Mesenchymal stem cell (in vitro differentiated cells and primary cell): ENCODE measurements around the gene MEN1.

Experiments
- DNase-seq: peaks from one replicate; pipeline ENCODE4 v3.0.0-alpha.2; 2013
- H2AFZ ChIP-seq: one replicate; pipeline ENCODE4 v1.6.1; 2013; ENCODE audit warnings: low read depth, mild to moderate bottlenecking, control low read depth, inconsistent platforms, low read length, moderate library complexity
- H2AK5ac ChIP-seq: 2 replicates; pipeline ENCODE4 v1.6.1; 2013; ENCODE audit warnings: low read length, moderate library complexity, mild to moderate bottlenecking, inconsistent platforms; ENCODE audit not compliant: severe bottlenecking
- H2BK120ac ChIP-seq: one replicate; pipeline ENCODE4 v1.6.1; 2013; ENCODE audit warnings: low read depth, mild to moderate bottlenecking, inconsistent platforms, low read length, moderate library complexity
- H2BK12ac ChIP-seq, 2 experiments: one replicate each; pipeline ENCODE4 v1.6.1; 2013; ENCODE audit warnings: inconsistent platforms in 2 of 2, low read length in 2 of 2, mild to moderate bottlenecking in 2 of 2, moderate library complexity in 2 of 2, control low read depth in 1 of 2
- H2BK15ac ChIP-seq: one replicate; pipeline ENCODE4 v1.6.1; 2013; ENCODE audit warnings: mild to moderate bottlenecking, low read depth, inconsistent platforms; ENCODE audit not compliant: poor library complexity, severe bottlenecking
- H2BK5ac ChIP-seq: 2 replicates; pipeline ENCODE4 v1.6.1; 2013; ENCODE audit warnings: low read depth, mild to moderate bottlenecking, low read length, control low read depth, inconsistent platforms; ENCODE audit not compliant: poor library complexity, severe bottlenecking
- H3K14ac ChIP-seq, 2 experiments: one replicate each; pipeline ENCODE4 v1.6.1; 2013; ENCODE audit warnings: inconsistent platforms in 2 of 2, low read length in 2 of 2, control low read depth in 1 of 2, mild to moderate bottlenecking in 1 of 2, moderate library complexity in 1 of 2
- H3K18ac ChIP-seq, 2 experiments: one replicate each; pipeline ENCODE4 v1.6.1; 2013; ENCODE audit warnings: inconsistent platforms in 2 of 2, low read length in 2 of 2, control low read depth in 1 of 2, low read depth in 1 of 2, mild to moderate bottlenecking in 1 of 2
- H3K23ac ChIP-seq, 2 experiments: one replicate each; pipeline ENCODE4 v1.6.1; 2013; ENCODE audit warnings: inconsistent platforms in 2 of 2, low read length in 2 of 2, mild to moderate bottlenecking in 2 of 2, moderate library complexity in 2 of 2, control low read depth in 1 of 2
- H3K27ac ChIP-seq: 2 replicates; pipeline ENCODE4 v1.5.1; 2013; ENCODE audit warnings: mild to moderate bottlenecking, moderate library complexity, low read length, control low read depth, inconsistent platforms; ENCODE audit not compliant: poor library complexity, severe bottlenecking
- H3K27me3 ChIP-seq, 2 experiments: 2 replicates each; pipeline versions ENCODE4 v1.6.1 to v1.7.0; 2013; ENCODE audit warnings: low read length in 2 of 2, mild to moderate bottlenecking in 2 of 2, moderate library complexity in 2 of 2, control low read depth in 1 of 2, inconsistent platforms in 1 of 2; ENCODE audit not compliant: control insufficient read depth in 1 of 2, insufficient read depth in 1 of 2
- H3K36me3 ChIP-seq, 2 experiments: 2 replicates each; pipeline versions ENCODE4 v1.6.1 to v1.7.0; 2013; ENCODE audit warnings: low read length in 2 of 2, control low read depth in 1 of 2, inconsistent platforms in 1 of 2, low read depth in 1 of 2, mild to moderate bottlenecking in 1 of 2; ENCODE audit not compliant: insufficient read depth in 2 of 2, control insufficient read depth in 1 of 2
- H3K4ac ChIP-seq, 2 experiments: one replicate each; pipeline ENCODE4 v1.6.1; 2013; ENCODE audit warnings: inconsistent platforms in 2 of 2, low read length in 2 of 2, mild to moderate bottlenecking in 2 of 2, moderate library complexity in 2 of 2, control low read depth in 1 of 2, low read depth in 1 of 2
- H3K4me1 ChIP-seq: 2 replicates; pipeline ENCODE4 v1.6.1; 2013; ENCODE audit warnings: low read depth, low read length, control low read depth; ENCODE audit not compliant: control insufficient read depth, insufficient read depth
- H3K4me2 ChIP-seq: 2 replicates; pipeline ENCODE4 v1.6.1; 2013; ENCODE audit warnings: low read length, mild to moderate bottlenecking, inconsistent platforms; ENCODE audit not compliant: poor library complexity, severe bottlenecking
- H3K4me3 ChIP-seq, 2 experiments: 2 replicates each; pipeline versions ENCODE4 v1.5.1 to v1.7.0; 2013; ENCODE audit warnings: low read length in 2 of 2, mild to moderate bottlenecking in 2 of 2, control low read depth in 1 of 2, low read depth in 1 of 2; ENCODE audit not compliant: insufficient read depth in 1 of 2
- H3K79me1 ChIP-seq: replicated peaks from 2 replicates; pipeline ENCODE4 v1.6.1; 2013; ENCODE audit warnings: mild to moderate bottlenecking, control low read depth, low read length, inconsistent platforms; ENCODE audit not compliant: poor library complexity, severe bottlenecking
- H3K9ac ChIP-seq: 2 replicates; pipeline ENCODE4 v1.7.0; 2013; ENCODE audit warnings: mild to moderate bottlenecking, low read length, moderate library complexity
- H3K9me3 ChIP-seq: 2 replicates; pipeline ENCODE4 v1.7.0; 2013; ENCODE audit warnings: mild to moderate bottlenecking, low read length; ENCODE audit not compliant: control insufficient read depth
- H4K8ac ChIP-seq: one replicate; pipeline ENCODE4 v1.6.1; 2013; ENCODE audit warnings: inconsistent platforms, mild to moderate bottlenecking, low read length, moderate library complexity
- H4K91ac ChIP-seq: one replicate; pipeline ENCODE4 v1.6.1; 2013; ENCODE audit warnings: mild to moderate bottlenecking, low read length, inconsistent platforms
- WGBS: methylation state at CpG from one replicate; pipeline ENCODE4 v1.1.7; 2013; ENCODE audit warnings: mixed read lengths; 5-methylcytosine and 5-hydroxymethylcytosine counted together

Gene MEN1

DNA sequence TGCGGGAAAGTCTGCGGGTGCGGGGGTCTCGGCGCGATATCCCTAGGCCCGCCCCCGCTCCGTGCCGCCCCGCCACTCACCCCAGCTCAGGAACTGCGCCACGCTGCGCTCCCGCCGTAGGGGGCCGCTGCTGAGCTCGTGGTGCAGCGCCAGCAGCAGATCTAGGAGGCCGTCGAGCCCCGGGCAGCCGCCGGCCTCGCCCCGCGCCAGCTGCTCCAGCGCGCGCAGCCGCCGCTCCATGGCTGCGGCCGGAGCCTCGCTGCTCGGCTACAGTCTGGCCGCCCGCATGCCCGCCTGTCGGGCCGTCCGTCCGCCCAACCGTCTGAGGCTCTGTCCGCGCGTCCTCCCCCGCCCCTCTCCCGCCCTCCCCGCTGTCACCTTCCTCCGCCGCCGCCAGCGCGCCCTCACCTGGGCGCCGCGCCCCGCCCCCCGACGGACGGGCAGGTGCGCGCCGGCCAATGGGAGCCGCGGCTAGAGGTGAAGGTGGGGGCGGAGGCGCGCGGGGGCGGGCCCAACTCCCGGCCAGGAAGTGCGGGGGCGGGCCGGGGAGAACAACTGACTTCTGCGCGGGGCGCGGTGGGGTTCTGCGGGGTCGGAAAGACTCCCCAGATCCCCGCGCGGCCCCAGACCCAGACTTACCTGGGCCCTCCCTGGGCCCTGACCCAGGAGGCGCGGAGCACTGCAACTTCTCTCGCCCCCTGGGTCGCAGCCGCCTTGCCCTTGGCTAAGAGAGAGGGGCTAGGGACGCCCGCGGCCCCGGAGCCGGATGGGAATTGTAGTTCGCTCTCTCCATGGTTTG, 34.2 kb upstream of the MEN1 start, which contains the start of gene CDC42BPG:
Gene CDC42BPG, minus strand, starts transcription at position 324 of the 799 bp plus-strand sequence. Its CDS starts 84 bp downstream, at position 240.
- peak within 1 kb of the TSS; percentile 50 for H2BK15ac ChIP-seq
- peak within 1 kb of the TSS in 1 of 2 experiments; percentile 59 for H3K4me3 ChIP-seq
- peaks cover 3% of the 10 kb centered on the region for H3K79me1 ChIP-seq
- peak within 1 kb of the TSS; percentile 49 for H2AFZ ChIP-seq
- peak within 1 kb of the TSS in 1 of 2 experiments; percentile 42 for H3K4ac ChIP-seq
- no peaks in the 10 kb centered on the region for H3K9me3 ChIP-seq
- peak within 1 kb of the TSS in 1 of 2 experiments; percentile 51 for H3K23ac ChIP-seq
- peak within 1 kb of the TSS in 1 of 2 experiments; percentile 96 for H2BK12ac ChIP-seq
- no peak within 1 kb of the TSS for H3K9ac ChIP-seq
- peak within 1 kb of the TSS; percentile 74 for H3K4me2 ChIP-seq
- no peak within 1 kb of the TSS for H2BK5ac ChIP-seq
- peaks cover 44% of the 10 kb centered on the region for H3K4me1 ChIP-seq
- peak within 1 kb of the TSS; percentile 70 for H4K91ac ChIP-seq
- no peaks in the 10 kb centered on the region for H3K27me3 ChIP-seq
- no peak within 1 kb of the TSS for H3K27ac ChIP-seq
- no peak within 1 kb of the TSS for H2AK5ac ChIP-seq
- H3K14ac ChIP-seq: peak within 1 kb of the TSS in 1 of 2 experiments; percentile 64
- H3K36me3 ChIP-seq: peaks cover 0 to 10% of the 10 kb centered on the region in 2 experiments
- peak; percentile 71 for DNase-seq
- peak within 1 kb of the TSS; percentile 64 for H2BK120ac ChIP-seq
- H4K8ac ChIP-seq: peak within 1 kb of the TSS; percentile 90
- peak within 1 kb of the TSS in 1 of 2 experiments; percentile 76 for H3K18ac ChIP-seq
- WGBS: 2% methylated on average over 45 of the region's 96 CpGs

DNA sequence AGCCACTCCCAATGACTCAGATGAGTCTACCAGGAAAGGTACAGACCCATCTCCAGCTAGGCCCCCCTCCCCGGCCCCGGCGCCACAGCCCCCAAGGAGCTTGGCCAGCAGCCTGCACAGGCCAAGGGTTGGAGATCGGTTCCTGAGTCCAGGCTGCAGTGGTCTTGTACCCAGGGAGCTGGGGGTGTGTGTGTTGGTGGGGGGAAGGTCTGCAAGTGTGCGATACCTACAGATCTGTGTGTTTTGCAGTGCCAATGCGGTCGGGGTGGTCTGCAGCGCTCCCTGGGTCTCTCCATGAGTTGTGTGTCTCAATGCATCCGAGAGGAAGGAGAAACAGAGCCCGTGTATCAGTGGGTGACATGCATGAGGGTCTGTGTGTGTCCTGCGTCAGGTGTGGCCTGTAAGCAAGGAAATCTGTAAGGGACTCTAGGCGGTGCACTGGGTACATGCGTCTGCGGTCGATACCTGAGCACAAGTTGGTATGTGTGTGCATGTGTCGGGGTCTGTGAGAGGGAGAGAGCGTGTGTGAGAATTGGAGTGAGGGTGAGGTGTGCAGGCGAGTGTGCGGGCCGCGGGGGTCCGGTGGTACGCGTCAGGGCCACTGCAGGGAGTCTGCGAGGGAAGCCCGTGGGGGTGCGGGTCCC, 33.5 kb upstream of the MEN1 start:
- Histone ChIP-seq H3K27ac (no peak overlapping the region), H2BK120ac (no peak overlapping the region), H3K4me1 (peaks cover 42% of the 10 kb centered on the region), H3K27me3 (no peaks in the 10 kb centered on the region), H2BK15ac (peak overlapping the region; percentile 23), H4K91ac (no peak overlapping the region), H4K8ac (no peak overlapping the region), H3K18ac (peak overlapping the region in 1 of 2 experiments; percentile 76), H3K9ac (no peak overlapping the region), H2AFZ (peak overlapping the region; percentile 18), H3K79me1 (peaks cover 3% of the 10 kb centered on the region), H3K23ac (no peak overlapping the region), H3K36me3 (peaks cover 0 to 17% of the 10 kb centered on the region in 2 experiments), H2BK5ac (no peak overlapping the region), H3K4ac (no peak overlapping the region), H3K9me3 (no peaks in the 10 kb centered on the region), H2BK12ac (peak overlapping the region in 1 of 2 experiments; percentile 29), H3K4me2 (peak overlapping the region; percentile 74), H2AK5ac (no peak overlapping the region), H3K14ac (peak overlapping the region in 1 of 2 experiments; percentile 64), H3K4me3 (peak overlapping the region in 1 of 2 experiments; percentile 59)
- no peak for DNase-seq
- 72% methylated on average over 20 of the region's 27 CpGs for WGBS

DNA sequence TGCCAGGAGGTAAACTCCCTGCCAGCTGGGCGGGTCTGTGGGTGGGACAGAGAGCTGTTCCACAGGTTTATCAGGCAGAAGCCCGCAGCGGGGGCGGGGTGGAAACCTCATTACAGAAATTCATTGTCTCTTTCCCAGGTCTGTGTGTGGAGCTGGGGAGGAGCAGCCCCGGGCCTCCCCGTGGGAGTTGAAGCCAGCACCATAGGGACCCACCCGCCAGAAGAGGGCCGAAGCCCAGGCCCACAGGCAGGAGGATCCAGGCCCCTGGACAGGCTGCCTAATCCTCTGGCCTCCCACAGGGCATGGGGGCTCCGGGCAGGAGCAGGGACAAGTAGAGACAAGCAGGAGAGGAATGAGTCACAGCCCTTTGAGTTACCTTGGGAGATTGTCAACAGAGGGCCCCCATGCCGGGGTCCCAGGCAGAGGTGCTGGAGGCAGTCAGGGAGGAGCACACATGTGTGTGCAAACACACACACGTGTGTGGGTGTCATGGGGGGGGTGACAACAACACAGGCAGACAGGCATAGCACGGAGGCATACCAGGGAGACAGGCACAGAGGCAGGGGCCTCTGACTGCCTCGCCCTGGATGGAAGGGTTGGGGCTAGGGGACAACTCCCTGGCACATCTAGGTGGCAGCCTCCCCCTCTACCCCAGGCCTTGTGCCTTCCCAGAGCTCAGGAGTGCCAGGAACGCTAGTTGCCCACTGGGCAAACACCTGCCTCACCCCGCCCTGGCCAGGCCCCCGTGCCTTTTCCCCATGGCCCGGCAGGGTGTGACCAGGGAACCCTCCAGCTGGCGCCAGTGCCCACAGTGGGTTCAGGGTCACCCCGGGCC, 32.7 kb upstream of the MEN1 start:
- Histone ChIP-seq H3K9me3 (no peaks in the 10 kb centered on the region), H3K27me3 (no peaks in the 10 kb centered on the region), H2BK15ac (peak overlapping the region; percentile 26), H3K23ac (peak overlapping the region in 1 of 2 experiments; percentile 96), H3K36me3 (peaks cover 0 to 24% of the 10 kb centered on the region in 2 experiments), H2AFZ (peak overlapping the region; percentile 55), H3K79me1 (peaks cover 3% of the 10 kb centered on the region), H3K4me3 (no peak overlapping the region), H4K91ac (peak overlapping the region; percentile 70), H2BK12ac (peak overlapping the region in 1 of 2 experiments; percentile 96), H2AK5ac (peak overlapping the region; percentile 92), H3K4ac (no peak overlapping the region), H3K27ac (peak overlapping the region; percentile 2), H2BK5ac (no peak overlapping the region), H3K4me1 (peaks cover 35% of the 10 kb centered on the region), H3K18ac (peak overlapping the region; percentile 8 to 64), H2BK120ac (no peak overlapping the region), H4K8ac (peak overlapping the region; percentile 8), H3K14ac (peak overlapping the region in 1 of 2 experiments; percentile 83), H3K4me2 (no peak overlapping the region), H3K9ac (no peak overlapping the region)
- no peak for DNase-seq
- 73% methylated on average over 17 of the region's 19 CpGs for WGBS
